Uterus (tissue), 4 donors: ENCODE results near the gene GRIN2C. TPM values are rescaled to one million over a fixed set of nuclear protein-coding genes. Genes with fewer than 3 reads are reported as not detected.

Source experiments
- DNase-seq, 2 donors: peaks; one replicate each; pipeline ENCODE4 v3.0.0-alpha.2; 2019 to 2020
- H3K27ac ChIP-seq, 2 donors: fragments of 200-600 bp; sonication (generic); 1 replicate in 1 of 2; 2 replicates in 1 of 2; pipeline ENCODE4 v1.5.1; 2016 to 2018
- H3K27me3 ChIP-seq, 2 donors: fragments of 200-600 bp; sonication (generic); one replicate each; pipeline ENCODE4 v1.5.1; 2018 to 2019; ENCODE audit warnings: control low read depth in 1 of 2
- H3K36me3 ChIP-seq, 2 donors: fragments of 200-600 bp; sonication (generic); one replicate each; pipeline ENCODE4 v1.5.1; 2019; ENCODE audit warnings: control low read depth in 1 of 2
- H3K4me1 ChIP-seq, 2 donors: fragments of 200-600 bp; sonication (generic); one replicate each; pipeline ENCODE4 v1.5.1; 2018 to 2019; ENCODE audit warnings: control low read depth in 1 of 2
- H3K4me3 ChIP-seq, 2 donors: fragments of 200-600 bp; sonication (generic); 1 replicate in 1 of 2; 2 replicates in 1 of 2; pipeline ENCODE4 v1.5.1; 2018 to 2019; ENCODE audit warnings: mild to moderate bottlenecking in 1 of 2
- H3K9me3 ChIP-seq, 2 donors: fragments of 200-600 bp; sonication (generic); one replicate each; pipeline ENCODE4 v1.5.1; 2019; ENCODE audit warnings: control low read depth in 1 of 2
- POLR2A ChIP-seq, 2 donors: fragments of 450-650 bp; IDR thresholded peaks; one replicate each; pipeline ENCODE4 v1.6.1; 2016; ENCODE audit warnings: antibody characterized with exemption in 2 of 2, mild to moderate bottlenecking in 1 of 2, moderate library complexity in 1 of 2
- intact Hi-C: fragments of 100-400 bp; cut with DNase I; formaldehyde crosslinking; loops from one replicate; pipeline ENCODE4 v1.15.1; 2023; ENCODE audit warnings: low total_unique reads
- total RNA-seq, 4 donors: library from RNA; depleted of rRNA in 3 of 4; stranded (reverse); fragments of >200 nt in 3 of 4; gene quantifications; one replicate each; pipeline versions ENCODE4 v1.1.0 to v1.2.4, GENCODE V29; 2014 to 2023
- TF ChIP-seq, protein P1 (sequence below), 4 experiments: fragments of 200-600 bp in 2 of 4; fragments of 450-650 bp in 2 of 4; sonication (generic) in 2 of 4; IDR thresholded peaks; one replicate each; pipeline ENCODE4 v1.5.1; 2016 to 2019; ENCODE audit warnings: antibody characterized with exemption in 4 of 4, mild to moderate bottlenecking in 2 of 4, moderate library complexity in 1 of 4
- donor health status: DM: yes; HTN: yes; CAD: no.

Gene GRIN2C
- total RNA-seq, 4 donors from 2014 or later, result 0.55 to 0.90 TPM; not detected in 2

DNA sequence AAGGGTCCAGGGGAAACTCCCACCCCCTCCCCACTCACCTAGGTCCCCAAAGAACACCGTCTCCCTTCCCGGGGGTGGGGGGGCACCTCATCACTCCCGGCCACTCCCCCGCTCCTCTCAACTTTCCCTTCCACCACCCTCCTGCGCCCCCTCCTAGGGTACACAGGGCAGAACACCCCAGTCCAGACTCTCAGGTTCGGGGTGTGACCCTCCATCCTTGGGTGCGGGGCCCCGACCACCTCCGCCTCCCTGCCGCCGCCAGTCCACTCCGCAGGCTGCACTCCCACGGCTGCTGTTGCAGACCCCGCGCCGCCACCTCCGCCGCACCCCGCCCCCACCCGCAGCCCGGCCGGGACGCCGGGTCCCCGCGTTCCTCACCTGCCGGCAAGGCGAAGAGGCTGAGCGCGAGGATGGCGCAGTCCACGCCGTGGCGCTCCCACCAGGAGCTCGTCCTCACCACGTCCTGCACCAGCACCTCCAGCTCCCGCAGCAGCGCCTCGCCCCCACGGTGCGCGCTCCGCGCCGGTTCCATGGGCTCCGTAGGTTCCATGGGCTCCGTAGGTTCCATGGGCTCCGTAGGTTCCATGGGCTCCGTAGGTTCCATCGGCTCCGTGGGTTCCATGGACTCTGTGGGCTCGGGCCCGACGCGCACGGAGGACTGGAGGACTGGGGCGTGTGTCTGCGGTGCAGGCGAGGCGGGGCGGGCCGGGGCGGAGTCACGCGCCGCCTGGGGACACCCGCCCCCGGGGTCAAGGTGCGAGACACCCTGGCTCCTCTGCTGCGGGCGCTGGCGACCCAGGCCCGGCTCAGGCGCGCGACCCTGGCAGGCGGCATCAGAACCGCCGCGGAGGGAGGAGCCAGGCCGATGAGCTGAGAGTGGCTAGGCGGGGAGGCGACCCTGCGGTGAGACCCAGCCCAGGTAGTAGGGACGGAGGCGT is 33.6 kb upstream of the GRIN2C start, which contains the start of gene FADS6:
TSS of gene FADS6 (minus strand) at position 660 of the 938 bp plus-strand sequence. CDS start at position 622, 38 bp downstream.
- DNase-seq, result no peak
- no peak within 1 kb of the TSS for H3K4me3 ChIP-seq
- H3K4me1 ChIP-seq, result peaks cover 0 to 7% of the 10 kb centered on the region in 2 donors
- H3K36me3 ChIP-seq, result no peaks in the 10 kb centered on the region
- no peak within 1 kb of the TSS for H3K27ac ChIP-seq
- intact Hi-C loops, result no loop called here
- no peaks in the 10 kb centered on the region for H3K9me3 ChIP-seq
- peaks cover 4 to 9% of the 10 kb centered on the region in 2 donors for H3K27me3 ChIP-seq
- TF ChIP-seq, protein P1, sequence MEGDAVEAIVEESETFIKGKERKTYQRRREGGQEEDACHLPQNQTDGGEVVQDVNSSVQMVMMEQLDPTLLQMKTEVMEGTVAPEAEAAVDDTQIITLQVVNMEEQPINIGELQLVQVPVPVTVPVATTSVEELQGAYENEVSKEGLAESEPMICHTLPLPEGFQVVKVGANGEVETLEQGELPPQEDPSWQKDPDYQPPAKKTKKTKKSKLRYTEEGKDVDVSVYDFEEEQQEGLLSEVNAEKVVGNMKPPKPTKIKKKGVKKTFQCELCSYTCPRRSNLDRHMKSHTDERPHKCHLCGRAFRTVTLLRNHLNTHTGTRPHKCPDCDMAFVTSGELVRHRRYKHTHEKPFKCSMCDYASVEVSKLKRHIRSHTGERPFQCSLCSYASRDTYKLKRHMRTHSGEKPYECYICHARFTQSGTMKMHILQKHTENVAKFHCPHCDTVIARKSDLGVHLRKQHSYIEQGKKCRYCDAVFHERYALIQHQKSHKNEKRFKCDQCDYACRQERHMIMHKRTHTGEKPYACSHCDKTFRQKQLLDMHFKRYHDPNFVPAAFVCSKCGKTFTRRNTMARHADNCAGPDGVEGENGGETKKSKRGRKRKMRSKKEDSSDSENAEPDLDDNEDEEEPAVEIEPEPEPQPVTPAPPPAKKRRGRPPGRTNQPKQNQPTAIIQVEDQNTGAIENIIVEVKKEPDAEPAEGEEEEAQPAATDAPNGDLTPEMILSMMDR (IDR thresholded peaks at IDR 0.05), result no peak
- TF ChIP-seq POLR2A (IDR thresholded peaks at IDR 0.05), result no peak

DNA sequence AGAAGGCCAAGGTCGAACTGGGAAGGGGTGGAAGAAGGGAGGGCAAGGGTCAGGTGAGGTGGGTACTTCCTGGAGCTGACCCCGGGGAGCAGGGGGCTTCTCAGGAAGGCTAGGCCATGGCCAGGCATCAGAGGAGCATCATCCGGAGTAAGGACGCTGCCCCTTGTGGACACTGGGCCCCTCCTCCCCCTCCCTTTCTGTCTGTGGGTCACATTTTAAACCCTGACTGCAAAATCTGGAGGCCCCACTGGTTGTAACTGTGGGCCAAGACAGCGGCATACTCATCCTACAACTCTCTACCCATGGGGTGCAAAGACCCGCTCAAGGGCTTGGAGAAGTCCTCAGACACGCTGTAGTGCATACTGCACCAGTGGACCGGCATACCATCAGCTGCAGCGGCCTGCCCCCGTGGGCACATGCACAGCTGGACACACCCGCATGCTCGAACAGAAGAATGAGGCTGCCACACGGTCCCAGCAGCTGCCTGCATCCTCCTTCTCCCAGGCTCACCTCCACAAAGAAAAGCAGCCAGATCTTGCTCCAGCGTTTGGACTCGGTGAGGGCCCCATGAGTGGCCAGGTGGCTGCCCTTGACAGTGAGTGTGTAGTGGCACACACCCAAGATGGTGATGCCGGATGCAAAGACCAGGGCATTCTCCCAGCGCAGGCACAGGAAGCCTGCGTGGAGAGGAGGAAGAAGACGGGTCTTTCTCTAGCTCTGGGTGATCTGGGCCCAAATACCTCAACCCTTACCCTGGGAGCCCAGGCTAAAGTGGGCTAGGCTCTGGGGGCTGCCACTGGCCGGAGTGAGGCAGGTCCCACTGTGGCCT is 32.5 kb upstream of the GRIN2C start:
- H3K4me3 ChIP-seq, result no peak overlapping the region
- DNase-seq, result no peak
- no peak overlapping the region for H3K27ac ChIP-seq
- H3K4me1 ChIP-seq, result peaks cover 0 to 7% of the 10 kb centered on the region in 2 donors
- H3K9me3 ChIP-seq, result no peaks in the 10 kb centered on the region
- no peaks in the 10 kb centered on the region for H3K36me3 ChIP-seq
- TF ChIP-seq, protein P1 (IDR thresholded peaks at IDR 0.05), result no peak
- no peak for TF ChIP-seq POLR2A (IDR thresholded peaks at IDR 0.05)
- intact Hi-C loops, result no loop called here
- H3K27me3 ChIP-seq, result peaks cover 4 to 9% of the 10 kb centered on the region in 2 donors

DNA sequence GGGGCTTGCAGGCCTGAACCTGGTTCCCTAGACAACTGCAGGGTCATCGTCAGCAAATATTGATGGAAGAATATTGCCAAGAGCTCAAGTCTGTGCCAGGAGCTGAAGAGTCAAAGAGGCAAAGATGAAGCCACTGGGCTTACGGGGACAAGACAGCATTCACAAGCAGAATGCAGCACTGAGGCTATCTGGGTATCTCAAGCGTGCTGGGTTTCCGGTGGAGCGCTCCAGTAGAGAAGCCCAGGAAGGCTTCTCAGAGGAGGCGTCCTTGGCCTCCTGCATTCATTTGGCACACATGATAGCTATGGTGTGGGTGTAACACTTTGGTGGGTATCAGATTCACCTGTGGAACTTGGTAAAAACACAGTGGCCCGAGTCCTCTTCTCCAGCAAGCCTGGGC is 30.9 kb upstream of the GRIN2C start:
- Histone ChIP-seq H3K4me1 (peaks cover 0 to 7% of the 10 kb centered on the region in 2 donors), H3K36me3 (no peaks in the 10 kb centered on the region), H3K27me3 (peaks cover 4 to 9% of the 10 kb centered on the region in 2 donors), H3K9me3 (no peaks in the 10 kb centered on the region), H3K27ac (no peak overlapping the region), H3K4me3 (no peak overlapping the region)
- intact Hi-C loops, result no loop called here
- no peak for TF ChIP-seq POLR2A (IDR thresholded peaks at IDR 0.05)
- TF ChIP-seq, protein P1 (IDR thresholded peaks at IDR 0.05), result no peak
- no peak for DNase-seq

DNA sequence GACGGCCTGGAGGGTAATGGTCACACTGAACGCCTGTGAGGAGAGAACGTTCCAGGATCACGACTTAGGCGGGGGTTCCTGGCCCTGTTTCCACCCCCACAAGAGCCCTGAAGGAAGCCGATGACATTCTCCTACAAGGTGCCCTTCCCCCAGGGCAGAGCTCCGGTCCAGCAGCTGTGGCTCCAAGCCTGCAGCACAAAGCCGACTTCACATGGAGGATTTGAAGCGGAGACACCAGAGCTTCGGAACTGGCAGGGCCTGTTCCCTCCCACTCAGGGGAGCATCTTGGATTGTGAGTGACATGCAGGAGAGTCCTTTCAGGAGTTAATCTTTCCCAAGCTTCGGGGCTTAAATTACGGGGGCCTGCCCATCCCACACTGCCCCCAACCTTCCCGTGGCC is 28.8 kb upstream of the GRIN2C start:
- Histone ChIP-seq H3K27ac (no peak overlapping the region), H3K4me3 (no peak overlapping the region), H3K9me3 (no peaks in the 10 kb centered on the region), H3K4me1 (peaks cover 0 to 4% of the 10 kb centered on the region in 2 donors), H3K36me3 (no peaks in the 10 kb centered on the region), H3K27me3 (peaks cover 4 to 9% of the 10 kb centered on the region in 2 donors)
- TF ChIP-seq, protein P1 (IDR thresholded peaks at IDR 0.05), result no peak
- no peak for TF ChIP-seq POLR2A (IDR thresholded peaks at IDR 0.05)
- no peak for DNase-seq
- intact Hi-C loops, result no loop called here
